Measurements from ENCODE around the gene CAPN9.

GRCh38 chr1:230834292-230834691 is 87.1 kb downstream of the CAPN9 start:
- TF ChIP-seq CTCF (IDR thresholded peaks at IDR 0.05) (no peak), POLR2A (IDR thresholded peaks at IDR 0.05) (no peak)
